SK-N-MC (cell line): ENCODE measurements around the gene PIK3CB.
"Not testable (repeated sequence)": the region's sequence is repeated elsewhere in the genome, so short reads cannot be mapped to it uniquely, and the experiment has no call there.

Experiments
- EZH2 ChIP-seq: fragments of 200-600 bp; sonication (generic); IDR thresholded peaks from one replicate; pipeline ENCODE4 v1.6.1; 2017; ENCODE audit warnings: antibody characterized with exemption
- POLR2AphosphoS5 ChIP-seq: IDR thresholded peaks from 2 replicates; pipeline ENCODE4 v1.6.1; 2012; ENCODE audit warnings: mild to moderate bottlenecking, low read depth, low read length, borderline replicate concordance

DNA sequence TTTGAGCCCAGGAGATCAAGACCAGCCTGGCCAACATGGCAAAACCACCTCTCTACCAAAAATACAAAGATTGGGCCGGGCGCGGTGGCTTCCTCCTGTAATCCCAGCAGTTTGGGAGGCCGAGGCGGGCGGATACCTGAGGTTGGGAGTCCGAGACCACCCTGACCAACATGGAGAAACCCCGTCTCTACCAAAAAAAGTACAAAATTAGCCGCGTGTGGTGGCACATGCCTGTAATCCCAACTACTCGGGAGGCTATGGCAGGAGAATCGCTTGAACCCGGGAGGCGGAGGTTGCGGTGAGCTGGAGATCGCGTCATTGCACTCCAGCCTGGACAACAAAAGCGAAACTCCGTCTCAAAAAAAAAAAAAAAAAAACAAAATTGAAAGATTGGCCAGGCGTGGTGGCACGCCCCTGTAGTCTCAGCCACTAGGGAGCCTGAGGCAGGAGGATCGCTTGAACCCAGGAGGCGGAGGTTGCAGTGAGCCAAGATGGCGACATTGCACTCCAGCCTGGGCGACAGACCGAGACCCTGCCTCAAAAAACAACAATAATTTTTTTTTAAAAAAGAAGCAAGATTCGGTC, 2.2 kb downstream of the PIK3CB start:
- TF ChIP-seq EZH2, POLR2AphosphoS5: not testable (repeated sequence)
